ENCODE data around the gene COQ10A. TPM values are rescaled to one million over a fixed set of nuclear protein-coding genes. Genes with fewer than 3 reads are reported as not detected.

The COQ10A gene
- total and polyA plus RNA-seq, 2 of the 8 experiments (the other 6 are each of a cell fraction or from before 2014, with no cell fraction given) = 21.8 to 42.9 TPM

DNA sequence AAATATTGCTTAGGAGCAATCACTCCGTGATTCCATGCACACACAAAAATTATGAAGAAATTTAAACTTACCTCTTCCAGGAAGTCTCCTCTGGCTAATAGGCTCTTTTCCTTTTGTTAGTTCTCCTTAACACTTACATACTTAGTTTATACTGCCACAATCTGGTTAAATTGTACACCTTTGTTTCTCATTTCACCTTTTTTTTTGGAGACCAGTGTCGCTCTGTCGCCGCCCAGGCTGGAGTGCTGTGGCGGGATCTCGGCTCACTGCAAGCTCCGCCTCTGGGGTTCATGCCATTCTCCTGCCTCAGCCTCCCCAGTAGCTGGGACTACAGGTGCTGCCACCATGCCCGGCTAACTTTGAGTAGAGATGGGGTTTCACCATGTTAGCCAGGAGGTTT, 6.4 kb upstream of the COQ10A start:
- Histone ChIP-seq H4K8ac (ENCODE audit: extremely low read depth, insufficient read depth, low read length) (no peak overlapping the region), H3K23ac (ENCODE audit: insufficient read length) (no peak overlapping the region), H3K14ac (ENCODE audit: insufficient read length) (no peak overlapping the region), H3K36me3 (ENCODE audit: control insufficient read depth in 2 of 4, insufficient read depth in 4 of 4, low read length in 3 of 4) (peaks cover 0 to 12% (median 4%) of the 10 kb centered on the region in 4 experiments; a peak in 6 of 8 replicates), H2BK120ac (replicated peaks; ENCODE audit: low read depth, low read length) (no peak overlapping the region), H3K79me2 (ENCODE audit: control insufficient read depth in 1 of 2, insufficient read depth in 2 of 2, low read length in 2 of 2) (peaks cover 0 to 8% of the 10 kb centered on the region in 2 experiments; a peak in 1 of 4 replicates), H3K4ac (replicated peaks; ENCODE audit: insufficient read length, low read depth, low read length) (no peak overlapping the region), H3K9ac (replicated peaks in 1 of 4; ENCODE audit: extremely low read depth in 1 of 4, low read depth in 3 of 4, low read length in 3 of 4) (no peak overlapping the region), H2BK5ac (ENCODE audit: low read depth, low read length) (no peak overlapping the region), H3K27me3 (replicated peaks in 1 of 4; ENCODE audit: control insufficient read depth in 3 of 4, extremely low read depth in 1 of 4, insufficient read depth in 3 of 4, low read length in 3 of 4) (no peaks in the 10 kb centered on the region), H4K91ac (replicated peaks; ENCODE audit: insufficient read length, low read length) (no peak overlapping the region), H2BK12ac (ENCODE audit: low read depth, low read length) (no peak overlapping the region), H2AFZ (ENCODE audit: low read length) (no peak overlapping the region), H3K18ac (ENCODE audit: extremely low read depth, low read length) (no peak overlapping the region), H2AK5ac (ENCODE audit: low read depth, low read length) (no peak overlapping the region), H3K23me2 (ENCODE audit: low read depth, low read length) (peaks cover 11% of the 10 kb centered on the region; the same call in 1 of the 2 replicates), H2BK15ac (ENCODE audit: low read length) (no peak overlapping the region), H2BK20ac (ENCODE audit: low read length) (no peak overlapping the region), H4K5ac (ENCODE audit: insufficient read length, low read depth, low read length) (no peak overlapping the region), H3K4me1 (replicated peaks in 1 of 4; ENCODE audit: control insufficient read depth in 3 of 4, insufficient read depth in 4 of 4, low read length in 3 of 4) (peaks cover 8 to 17% (median 13%) of the 10 kb centered on the region in 4 experiments), H3K79me1 (ENCODE audit: low read depth, low read length) (peaks cover 7% of the 10 kb centered on the region), H3K56ac (replicated peaks; ENCODE audit: insufficient read length, low read depth, low read length) (no peak overlapping the region), H3K4me2 (ENCODE audit: insufficient read depth in 1 of 2, low read depth in 2 of 2, low read length in 2 of 2) (no peak overlapping the region), H3K4me3 (ENCODE audit: extremely low read depth in 1 of 4, insufficient read depth in 2 of 4, low read depth in 3 of 4, low read length in 4 of 4) (no peak overlapping the region), H3K9me3 (ENCODE audit: insufficient read depth in 2 of 2, low read depth in 1 of 2, low read length in 1 of 2) (no peaks in the 10 kb centered on the region), H4K20me1 (replicated peaks in 1 of 2; ENCODE audit: control insufficient read depth in 1 of 2, insufficient read depth in 2 of 2, low read length in 2 of 2) (peaks cover 4 to 6% of the 10 kb centered on the region in 2 experiments), H3K27ac (ENCODE audit: low read depth, low read length) (no peak overlapping the region)
- ChIA-PET CTCF (ENCODE audit: partially characterized antibody) (interaction anchor here (1.0 to 1.3 kb wide), 6 partner anchors 11 to 134 kb away, joined by 3 to 4 read pairs (median 3); partner anchors contain the start of gene CNPY2), POLR2A (ENCODE audit: partially characterized antibody) (interaction anchor here (1.3 kb wide), 1 partner anchor 39 kb away, joined by 3 read pairs; the partner anchor contains the start of gene RNF41)
- 84% methylated on average over 8 of the region's 8 CpGs; no CpG with 5 or more reads in 1 of the 2 experiments for WGBS, 2 experiments (ENCODE audit: extremely low coverage in 1 of 2, insufficient coverage in 1 of 2, insufficient read length in 1 of 2, insufficient replicate concordance in 2 of 2, low coverage in 1 of 2, low lambda C conversion rate in 2 of 2, missing lambda C conversion rate in 1 of 2)
- FAIRE-seq (no peak), DNase-seq (ENCODE audit: low read depth in 1 of 2, low spot score in 2 of 2) (no peak)
- TF ChIP-seq YY1 (IDR thresholded peaks at IDR 0.05; ENCODE audit: low read depth, low read length) = no peak
- TF ChIP-seq MAFK (IDR thresholded peaks at IDR 0.05; ENCODE audit: low read depth, low read length) = no peak
